MG63 (cell line): ENCODE measurements around the gene HDAC2. TPM values are rescaled to one million over a fixed set of nuclear protein-coding genes. Genes with fewer than 3 reads are reported as not detected.

Experiments
- DNase-seq: peaks from one replicate; pipeline ENCODE4 v3.0.0-alpha.2; 2020
- H3K27me3 ChIP-seq: fragments of 250-450 bp; sonication (Bioruptor Pico); 2 replicates; pipeline ENCODE4 v1.5.1; 2020; ENCODE audit warnings: mild to moderate bottlenecking, moderate library complexity
- H3K36me3 ChIP-seq: fragments of 250-450 bp; sonication (Bioruptor Pico); 2 replicates; pipeline ENCODE4 v1.5.1; 2020; ENCODE audit warnings: mild to moderate bottlenecking, moderate library complexity
- H3K4me3 ChIP-seq: fragments of 250-450 bp; sonication (Bioruptor Pico); 2 replicates; pipeline ENCODE4 v1.5.1; 2020; ENCODE audit warnings: mild to moderate bottlenecking, moderate library complexity
- H3K9me3 ChIP-seq: fragments of 250-450 bp; sonication (Bioruptor Pico); 2 replicates; pipeline ENCODE4 v1.5.1; 2020; ENCODE audit warnings: mild to moderate bottlenecking, moderate library complexity
- total RNA-seq: library from RNA; depleted of rRNA; stranded (reverse); fragments of >200 nt; shearing (Covaris generic); gene quantifications from 2 replicates; pipeline ENCODE4 v1.2.3, GENCODE V29; 2014; ENCODE audit warnings: low replicate concordance; rRNA removed

The HDAC2 gene
- total RNA-seq, 1 experiment from 2014 or later: 163 TPM

GRCh38 chr6:113894712-113895674 lies 76.0 kb downstream of the HDAC2 start:
- Histone ChIP-seq H3K27me3 (no peaks in the 10 kb centered on the region), H3K36me3 (no peaks in the 10 kb centered on the region), H3K9me3 (no peaks in the 10 kb centered on the region), H3K4me3 (no peak overlapping the region)
- DNase-seq: no peak

DNA sequence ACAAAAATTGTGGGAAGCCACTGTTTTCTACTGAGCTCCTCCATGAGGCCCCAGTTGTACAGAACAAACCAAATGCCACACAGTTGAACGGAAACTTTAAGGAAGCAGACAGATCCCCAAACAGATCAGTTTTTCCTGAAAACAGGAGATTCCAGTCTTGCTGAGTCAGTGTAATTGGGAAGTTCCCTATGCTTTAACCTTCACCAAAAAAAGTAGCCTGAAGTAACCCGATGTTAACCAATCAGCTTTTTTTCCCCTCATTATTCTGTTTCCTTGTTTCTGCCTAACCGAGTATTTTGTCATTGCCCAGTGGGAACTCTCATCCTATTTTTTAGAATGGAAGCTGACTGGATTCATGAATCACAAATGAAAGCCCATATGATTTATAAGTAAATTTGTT lies 77.1 kb downstream of the HDAC2 start:
- Histone ChIP-seq H3K27me3 (no peaks in the 10 kb centered on the region), H3K4me3 (no peak overlapping the region), H3K36me3 (no peaks in the 10 kb centered on the region), H3K9me3 (no peaks in the 10 kb centered on the region)
- DNase-seq: no peak

- Histone ChIP-seq H3K4me3 (no peak overlapping the region), H3K36me3 (no peaks in the 10 kb centered on the region), H3K9me3 (no peaks in the 10 kb centered on the region), H3K27me3 (no peaks in the 10 kb centered on the region)
- DNase-seq: no peak
These were observed 77.5 kb downstream of the HDAC2 start for GRCh38 chr6:113893451-113893850.

DNA sequence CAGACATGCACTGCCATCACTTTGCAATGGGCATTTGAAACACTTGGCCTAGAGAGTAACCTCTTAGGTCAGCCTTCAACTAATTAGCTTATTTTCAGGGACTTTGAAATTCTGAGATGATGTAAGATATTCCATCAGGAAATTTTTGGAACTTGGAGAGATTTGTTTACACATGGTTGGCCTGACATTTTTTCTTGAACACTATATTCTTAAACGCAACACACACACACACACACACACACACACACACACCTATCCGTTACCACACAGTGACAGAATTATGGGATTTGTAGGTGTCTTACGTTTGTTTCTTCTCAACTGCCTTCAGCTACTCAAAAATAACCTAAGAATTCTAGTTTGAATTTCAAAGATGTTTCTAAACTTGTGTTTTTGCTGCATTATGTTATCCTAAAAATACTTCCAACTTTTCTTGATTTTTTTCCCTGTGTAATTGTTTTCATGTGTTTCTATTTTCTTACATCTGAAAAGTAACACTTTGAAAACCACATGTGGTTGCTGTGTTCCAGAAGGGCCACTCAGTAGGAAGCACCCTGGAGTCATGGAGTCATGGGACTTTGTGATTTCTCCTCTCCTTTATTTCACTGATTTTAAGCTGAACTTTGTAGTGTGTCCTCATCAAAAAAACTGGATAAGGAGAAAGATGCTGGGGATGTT lies 81.9 kb downstream of the HDAC2 start:
- H3K9me3 ChIP-seq: no peaks in the 10 kb centered on the region
- no peaks in the 10 kb centered on the region for H3K27me3 ChIP-seq
- no peak for DNase-seq
- no peaks in the 10 kb centered on the region for H3K36me3 ChIP-seq
- H3K4me3 ChIP-seq: no peak overlapping the region

DNA sequence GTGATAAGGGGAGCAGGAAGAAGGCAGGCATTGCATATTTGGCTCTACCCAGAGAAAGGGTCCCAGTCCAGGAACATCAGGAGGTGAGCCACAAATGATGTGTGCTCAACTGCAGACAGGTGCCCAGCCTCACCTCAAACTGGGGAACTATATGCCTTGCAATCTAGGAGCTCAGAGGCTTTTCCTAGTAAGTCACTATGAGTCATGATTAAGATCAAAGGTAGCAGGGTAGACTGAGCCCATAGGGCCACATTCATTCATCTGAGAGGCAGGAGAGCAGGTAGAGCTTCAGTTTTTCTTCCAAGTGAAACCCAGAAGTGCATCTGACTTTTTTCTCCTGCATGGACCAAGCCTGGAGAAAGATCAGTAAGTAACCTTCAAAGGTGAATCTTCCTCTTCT lies 82.5 kb downstream of the HDAC2 start:
- DNase-seq: no peak
- Histone ChIP-seq H3K27me3 (no peaks in the 10 kb centered on the region), H3K36me3 (no peaks in the 10 kb centered on the region), H3K4me3 (no peak overlapping the region), H3K9me3 (no peaks in the 10 kb centered on the region)

- DNase-seq: no peak
- H3K9me3 ChIP-seq: no peaks in the 10 kb centered on the region
- H3K27me3 ChIP-seq: no peaks in the 10 kb centered on the region
- no peak overlapping the region for H3K4me3 ChIP-seq
- no peaks in the 10 kb centered on the region for H3K36me3 ChIP-seq
These were observed 84.4 kb downstream of the HDAC2 start for GRCh38 chr6:113886512-113886911.

DNA sequence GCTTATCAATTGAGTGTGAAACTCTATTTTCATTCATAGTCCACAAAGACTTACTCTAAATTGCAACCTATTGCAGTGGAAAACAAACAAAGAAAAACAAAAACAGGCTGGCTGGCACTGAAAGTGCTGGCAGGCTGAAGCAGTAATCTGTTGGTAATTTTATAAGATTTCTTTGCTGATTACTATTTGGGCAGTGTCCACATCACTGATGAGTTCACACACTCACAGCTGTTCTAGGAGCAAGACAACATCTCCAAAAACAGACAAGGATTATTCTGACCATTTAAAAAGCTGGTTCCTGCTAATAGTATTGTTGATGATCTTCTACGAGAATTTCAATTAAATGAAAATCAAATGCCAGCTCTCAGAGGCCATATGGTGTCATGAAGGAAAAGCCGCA lies 86.9 kb downstream of the HDAC2 start:
- H3K36me3 ChIP-seq: no peaks in the 10 kb centered on the region
- no peaks in the 10 kb centered on the region for H3K9me3 ChIP-seq
- H3K27me3 ChIP-seq: no peaks in the 10 kb centered on the region
- DNase-seq: no peak
- H3K4me3 ChIP-seq: no peak overlapping the region

Other genes starting within 250 kb of the HDAC2 start
- gene MARCKS, start 113.8 kb downstream of the HDAC2 start, total RNA-seq: 70.3 and 78.1 TPM in 2 replicates